ENCODE data around the gene NEMP2.

The NEMP2 gene

GRCh38 chr2:190579915-190580846 is 45.7 kb upstream of the NEMP2 start:
- H3K4me2 ChIP-seq (ENCODE audit: low read length), result no peak overlapping the region
- H3K27ac ChIP-seq, result no peak overlapping the region
- H3K36me3 ChIP-seq (ENCODE audit: control insufficient read depth, insufficient read depth, low read length), result no peaks in the 10 kb centered on the region
- no peaks in the 10 kb centered on the region for H3K27me3 ChIP-seq (ENCODE audit: control insufficient read depth, insufficient read depth, low read length)
- H3K79me2 ChIP-seq, result no peaks in the 10 kb centered on the region
- H3K4me1 ChIP-seq, result no peaks in the 10 kb centered on the region
- no peak for TF ChIP-seq CTCF (IDR thresholded peaks at IDR 0.05)
- H3K9ac ChIP-seq, result no peak overlapping the region
- H3K4me3 ChIP-seq (ENCODE audit: low read depth, low read length), result no peak overlapping the region
- no peaks in the 10 kb centered on the region for H3K9me3 ChIP-seq (ENCODE audit: control insufficient read depth, low read length)
- H2AFZ ChIP-seq, result no peak overlapping the region

- Histone ChIP-seq H3K36me3 (ENCODE audit: control insufficient read depth, insufficient read depth, low read length) (no peaks in the 10 kb centered on the region), H2AFZ (no peak overlapping the region), H3K4me2 (ENCODE audit: low read length) (no peak overlapping the region), H3K9me3 (ENCODE audit: control insufficient read depth, low read length) (no peaks in the 10 kb centered on the region), H3K27ac (no peak overlapping the region), H3K4me3 (ENCODE audit: low read depth, low read length) (no peak overlapping the region), H3K9ac (no peak overlapping the region), H3K79me2 (no peaks in the 10 kb centered on the region), H3K27me3 (ENCODE audit: control insufficient read depth, insufficient read depth, low read length) (no peaks in the 10 kb centered on the region), H3K4me1 (no peaks in the 10 kb centered on the region)
- no peak for TF ChIP-seq CTCF (IDR thresholded peaks at IDR 0.05)
These were observed 44.5 kb upstream of the NEMP2 start for GRCh38 chr2:190579058-190579410.

- no peaks in the 10 kb centered on the region for H3K79me2 ChIP-seq
- H3K9me3 ChIP-seq (ENCODE audit: control insufficient read depth, low read length), result no peaks in the 10 kb centered on the region
- H2AFZ ChIP-seq, result no peak overlapping the region
- no peaks in the 10 kb centered on the region for H3K36me3 ChIP-seq (ENCODE audit: control insufficient read depth, insufficient read depth, low read length)
- no peaks in the 10 kb centered on the region for H3K27me3 ChIP-seq (ENCODE audit: control insufficient read depth, insufficient read depth, low read length)
- TF ChIP-seq CTCF (IDR thresholded peaks at IDR 0.05), result no peak
- H3K4me1 ChIP-seq, result no peaks in the 10 kb centered on the region
- H3K27ac ChIP-seq, result no peak overlapping the region
- no peak overlapping the region for H3K4me2 ChIP-seq (ENCODE audit: low read length)
- H3K9ac ChIP-seq, result no peak overlapping the region
- H3K4me3 ChIP-seq (ENCODE audit: low read depth, low read length), result no peak overlapping the region
These were observed 43.9 kb upstream of the NEMP2 start for GRCh38 chr2:190578158-190579057.

GRCh38 chr2:190576573-190576972 is 42.1 kb upstream of the NEMP2 start:
- Histone ChIP-seq H3K36me3 (ENCODE audit: control insufficient read depth, insufficient read depth, low read length) (no peaks in the 10 kb centered on the region), H3K4me2 (ENCODE audit: low read length) (no peak overlapping the region), H3K27me3 (ENCODE audit: control insufficient read depth, insufficient read depth, low read length) (no peaks in the 10 kb centered on the region), H3K9ac (no peak overlapping the region), H3K4me3 (ENCODE audit: low read depth, low read length) (no peak overlapping the region), H2AFZ (no peak overlapping the region), H3K9me3 (ENCODE audit: control insufficient read depth, low read length) (no peaks in the 10 kb centered on the region), H3K27ac (no peak overlapping the region), H3K79me2 (no peaks in the 10 kb centered on the region), H3K4me1 (no peaks in the 10 kb centered on the region)
- TF ChIP-seq CTCF (IDR thresholded peaks at IDR 0.05), result no peak

Data from parathyroid adenoma (tissue), 2 donors.